Prostate gland (tissue), 2 donors: ENCODE results near the gene HSDL1.

Experiments used
- POLR2A ChIP-seq: fragments of 450-650 bp; IDR thresholded peaks from one replicate; pipeline ENCODE4 v1.6.1; 2016; ENCODE audit warnings: antibody characterized with exemption, mild to moderate bottlenecking
- POLR2AphosphoS5 ChIP-seq: sonication (generic); formaldehyde crosslinking; IDR thresholded peaks from one replicate; pipeline ENCODE4 v1.6.1; 2017; ENCODE audit warnings: antibody characterized with exemption
- TF ChIP-seq, protein P1 (sequence below), 4 experiments: fragments of 200-600 bp in 2 of 4; fragments of 450-650 bp in 2 of 4; sonication (generic) in 2 of 4; IDR thresholded peaks; 1 replicate in 3 of 4; 2 replicates in 1 of 4; pipeline ENCODE4 v1.5.1; 2016 to 2019; ENCODE audit warnings: antibody characterized with exemption in 4 of 4, mild to moderate bottlenecking in 2 of 4, moderate library complexity in 2 of 4

DNA sequence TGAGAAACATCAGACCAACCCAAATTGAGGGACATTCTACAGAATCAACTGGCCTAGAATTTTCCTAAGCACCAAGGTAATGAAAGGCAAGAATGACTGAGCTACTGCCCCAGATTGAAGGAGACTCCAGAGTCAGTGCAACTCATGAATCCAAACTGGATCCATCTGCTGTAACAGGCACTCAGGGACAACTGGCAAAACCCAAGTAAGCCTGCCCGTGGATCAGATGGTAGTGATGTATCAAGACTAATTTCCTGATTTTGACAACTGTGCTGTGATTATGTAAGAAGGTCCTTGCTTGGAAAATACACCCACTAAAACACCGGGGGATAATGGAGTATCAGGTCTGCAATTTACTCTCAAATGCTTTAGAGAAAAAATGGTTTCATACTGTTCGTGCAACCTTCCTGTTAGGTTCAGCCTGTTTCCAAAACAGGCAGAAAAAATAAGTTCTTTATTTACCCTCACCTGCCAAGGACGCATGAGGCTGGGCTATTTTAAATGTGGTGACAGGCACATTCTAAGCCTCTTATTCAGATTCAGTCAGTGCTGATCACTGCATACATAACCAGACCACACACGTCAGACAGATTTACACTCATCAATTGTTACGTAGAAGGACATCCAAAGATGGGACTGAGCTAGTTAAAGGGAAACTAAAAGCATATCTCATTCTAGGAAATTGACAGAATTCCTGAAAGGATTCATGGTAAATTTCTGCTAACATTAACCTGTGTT lies 35.2 kb downstream of the HSDL1 start:
- TF ChIP-seq, protein P1, sequence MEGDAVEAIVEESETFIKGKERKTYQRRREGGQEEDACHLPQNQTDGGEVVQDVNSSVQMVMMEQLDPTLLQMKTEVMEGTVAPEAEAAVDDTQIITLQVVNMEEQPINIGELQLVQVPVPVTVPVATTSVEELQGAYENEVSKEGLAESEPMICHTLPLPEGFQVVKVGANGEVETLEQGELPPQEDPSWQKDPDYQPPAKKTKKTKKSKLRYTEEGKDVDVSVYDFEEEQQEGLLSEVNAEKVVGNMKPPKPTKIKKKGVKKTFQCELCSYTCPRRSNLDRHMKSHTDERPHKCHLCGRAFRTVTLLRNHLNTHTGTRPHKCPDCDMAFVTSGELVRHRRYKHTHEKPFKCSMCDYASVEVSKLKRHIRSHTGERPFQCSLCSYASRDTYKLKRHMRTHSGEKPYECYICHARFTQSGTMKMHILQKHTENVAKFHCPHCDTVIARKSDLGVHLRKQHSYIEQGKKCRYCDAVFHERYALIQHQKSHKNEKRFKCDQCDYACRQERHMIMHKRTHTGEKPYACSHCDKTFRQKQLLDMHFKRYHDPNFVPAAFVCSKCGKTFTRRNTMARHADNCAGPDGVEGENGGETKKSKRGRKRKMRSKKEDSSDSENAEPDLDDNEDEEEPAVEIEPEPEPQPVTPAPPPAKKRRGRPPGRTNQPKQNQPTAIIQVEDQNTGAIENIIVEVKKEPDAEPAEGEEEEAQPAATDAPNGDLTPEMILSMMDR (IDR thresholded peaks at IDR 0.05), result no peak
- no peak for TF ChIP-seq POLR2A
- no peak for TF ChIP-seq POLR2AphosphoS5
